CD14-positive monocyte (primary cell): ENCODE data around the gene SFI1. TPM values are rescaled to one million over a fixed set of nuclear protein-coding genes. Genes with fewer than 3 reads are reported as not detected.

ENCODE experiments used
- DNase-seq, 3 donors: peaks; one replicate each; pipeline ENCODE4 v3.0.0-alpha.2; 2011 to 2022
- H2AFZ ChIP-seq: 2 replicates; pipeline ENCODE4 v1.6.0; 2012; ENCODE audit warnings: mild to moderate bottlenecking, low read depth, low read length, inconsistent platforms; ENCODE audit not compliant: insufficient read depth, poor library complexity, severe bottlenecking
- H3K27ac ChIP-seq, 2 donors: 1 replicate in 1 of 2; 2 replicates in 1 of 2; pipeline ENCODE4 v1.5.1; 2012 to 2013; ENCODE audit warnings: low read length in 2 of 2, control low read depth in 1 of 2, inconsistent platforms in 1 of 2, low read depth in 1 of 2, mild to moderate bottlenecking in 1 of 2
- H3K27me3 ChIP-seq, 2 donors: one replicate each; pipeline versions ENCODE4 v1.6.0 to v1.6.1; 2011 to 2013; ENCODE audit warnings: low read length in 2 of 2; ENCODE audit not compliant: control insufficient read depth in 2 of 2, insufficient read depth in 2 of 2
- H3K36me3 ChIP-seq, 2 donors: replicated peaks in 1 of 2; 1 replicate in 1 of 2; 2 replicates in 1 of 2; pipeline versions ENCODE4 v1.5.1 to v1.6.1; 2012 to 2013; ENCODE audit warnings: low read length in 2 of 2, control low read depth in 1 of 2, inconsistent platforms in 1 of 2, mild to moderate bottlenecking in 1 of 2; ENCODE audit not compliant: insufficient read depth in 2 of 2, control insufficient read depth in 1 of 2
- H3K4me1 ChIP-seq, 2 donors: 1 replicate in 1 of 2; 2 replicates in 1 of 2; pipeline versions ENCODE4 v1.5.1 to v1.6.1; 2012 to 2013; ENCODE audit warnings: low read length in 2 of 2, control low read depth in 1 of 2, inconsistent platforms in 1 of 2, mild to moderate bottlenecking in 1 of 2, moderate library complexity in 1 of 2; ENCODE audit not compliant: insufficient read depth in 2 of 2, control insufficient read depth in 1 of 2
- H3K4me2 ChIP-seq: replicated peaks from 2 replicates; pipeline ENCODE3; 2012; ENCODE audit warnings: low read length, moderate library complexity, mild to moderate bottlenecking; ENCODE audit not compliant: poor library complexity, severe bottlenecking; ENCODE audit errors: extremely low read depth
- H3K4me3 ChIP-seq, 3 experiments: fragments of 200-600 bp in 1 of 3; sonication (generic) in 1 of 3; replicated peaks in 1 of 3; 1 replicate in 2 of 3; 2 replicates in 1 of 3; pipeline ENCODE4 v1.5.1; 2011 to 2013; ENCODE audit warnings: low read length in 3 of 3, mild to moderate bottlenecking in 3 of 3, control low read depth in 2 of 3, low read depth in 2 of 3, inconsistent platforms in 1 of 3, moderate library complexity in 1 of 3
- H3K79me2 ChIP-seq: 2 replicates; pipeline ENCODE4 v1.6.0; 2012; ENCODE audit warnings: mild to moderate bottlenecking, control low read depth, inconsistent platforms, low read length, moderate library complexity; ENCODE audit not compliant: insufficient read depth
- H3K9ac ChIP-seq: 2 replicates; pipeline ENCODE4 v1.6.0; 2017; ENCODE audit warnings: low read length, mild to moderate bottlenecking; ENCODE audit not compliant: insufficient read depth, poor library complexity, severe bottlenecking
- H3K9me3 ChIP-seq, 2 donors: replicated peaks in 1 of 2; 1 replicate in 1 of 2; 2 replicates in 1 of 2; pipeline versions ENCODE4 v1.5.1 to v1.6.1; 2012 to 2013; ENCODE audit warnings: low read length in 2 of 2, control low read depth in 1 of 2; ENCODE audit not compliant: control insufficient read depth in 1 of 2, insufficient read depth in 1 of 2
- H4K20me1 ChIP-seq: 2 replicates; pipeline ENCODE4 v1.6.0; 2012; ENCODE audit warnings: mild to moderate bottlenecking, low read length, control low read depth, moderate library complexity; ENCODE audit not compliant: insufficient read depth
- H3K27ac Mint-ChIP-seq, 7 donors: one replicate each; pipeline ENCODE4 v1.8.0; 2020; ENCODE audit warnings: mild to moderate bottlenecking in 7 of 7, mixed read lengths in 7 of 7, moderate library complexity in 6 of 7, inconsistent platforms in 2 of 7
- H3K27me3 Mint-ChIP-seq, 3 donors: one replicate each; pipeline ENCODE4 v1.8.0; 2021 to 2022; ENCODE audit warnings: low read depth in 3 of 3, mild to moderate bottlenecking in 3 of 3, mixed read lengths in 3 of 3, moderate library complexity in 3 of 3, inconsistent platforms in 1 of 3
- H3K36me3 Mint-ChIP-seq, 2 donors: one replicate each; pipeline ENCODE4 v1.8.0; 2020; ENCODE audit warnings: mixed read lengths in 2 of 2, inconsistent platforms in 1 of 2, mild to moderate bottlenecking in 1 of 2
- H3K4me1 Mint-ChIP-seq: one replicate; pipeline ENCODE4 v1.8.0; 2020; ENCODE audit warnings: mild to moderate bottlenecking, mixed read lengths
- H3K4me3 Mint-ChIP-seq, 2 donors: one replicate each; pipeline ENCODE4 v1.8.0; 2020; ENCODE audit warnings: mild to moderate bottlenecking in 2 of 2, mixed read lengths in 2 of 2, moderate library complexity in 1 of 2
- H3K9me3 Mint-ChIP-seq, 7 donors: one replicate each; pipeline ENCODE4 v1.8.0; 2020 to 2022; ENCODE audit warnings: mixed read lengths in 7 of 7, mild to moderate bottlenecking in 6 of 7, moderate library complexity in 6 of 7, inconsistent platforms in 2 of 7
- WGBS: methylation state at CpG from one replicate; pipeline ENCODE4 v1.1.5; 2013; ENCODE audit warnings: missing lambda C conversion rate; ENCODE audit not compliant: insufficient coverage; 5-methylcytosine and 5-hydroxymethylcytosine counted together
- intact Hi-C, 2 donors: fragments of 100-400 bp; cut with micrococcal nuclease; formaldehyde crosslinking; loops; one replicate each; pipeline versions ENCODE4 v1.15.0 to v1.15.1; 2023
- polyA plus RNA-seq, 3 donors: library from polyadenylated mRNA; depleted of rRNA in 1 of 3; unstranded in 2 of 3; stranded (reverse) in 1 of 3; fragments of 300-500 nt in 2 of 3; fragments of >200 nt in 1 of 3; fragmentation: Illumina TruSeq in 2 of 3; gene quantifications; 1 replicate in 2 of 3; 2 replicates in 1 of 3; pipeline ENCODE4 v1.2.3, GENCODE V29; 2012 to 2021
- TF ChIP-seq, protein P1 (sequence below): fragments of 200-600 bp; IDR thresholded peaks from one replicate; pipeline ENCODE4 v1.8.0; 2022; ENCODE audit warnings: antibody characterized with exemption, mild to moderate bottlenecking

Gene SFI1
- polyA plus RNA-seq, 3 donors, result 1.7 to 43.4 (median 3.6) TPM

GRCh38 chr22:31495343-31495742, 993 bp upstream of the SFI1 start:
- intact Hi-C loops, result loop anchor here (10.0 kb wide), 2 partner anchors 139 to 259 kb away; partner anchors contain the start of genes DEPDC5 (in 1 of the 2) and PRR14L (in 1 of the 2)
- peaks cover 26% of the 10 kb centered on the region for H3K4me1 Mint-ChIP-seq
- Histone ChIP-seq H3K9ac (peak overlapping the region; percentile 62), H3K79me2 (peaks cover 21% of the 10 kb centered on the region), H3K27ac (peak overlapping the region; percentile 82 to 83), H4K20me1 (no peaks in the 10 kb centered on the region), H3K9me3 (no peaks in the 10 kb centered on the region), H3K4me3 (peak overlapping the region; percentile 49 to 93 (median 90)), H3K27me3 (no peaks in the 10 kb centered on the region), H3K4me1 (peaks cover 29 to 39% of the 10 kb centered on the region in 2 donors), H2AFZ (peak overlapping the region; percentile 97), H3K36me3 (no peaks in the 10 kb centered on the region), H3K4me2 (peak overlapping the region; percentile 95)
- H3K36me3 Mint-ChIP-seq, result no peaks in the 10 kb centered on the region
- H3K27ac Mint-ChIP-seq, result peak overlapping the region; percentile 89 to 96 (median 94)
- no peak for DNase-seq
- TF ChIP-seq, protein P1, sequence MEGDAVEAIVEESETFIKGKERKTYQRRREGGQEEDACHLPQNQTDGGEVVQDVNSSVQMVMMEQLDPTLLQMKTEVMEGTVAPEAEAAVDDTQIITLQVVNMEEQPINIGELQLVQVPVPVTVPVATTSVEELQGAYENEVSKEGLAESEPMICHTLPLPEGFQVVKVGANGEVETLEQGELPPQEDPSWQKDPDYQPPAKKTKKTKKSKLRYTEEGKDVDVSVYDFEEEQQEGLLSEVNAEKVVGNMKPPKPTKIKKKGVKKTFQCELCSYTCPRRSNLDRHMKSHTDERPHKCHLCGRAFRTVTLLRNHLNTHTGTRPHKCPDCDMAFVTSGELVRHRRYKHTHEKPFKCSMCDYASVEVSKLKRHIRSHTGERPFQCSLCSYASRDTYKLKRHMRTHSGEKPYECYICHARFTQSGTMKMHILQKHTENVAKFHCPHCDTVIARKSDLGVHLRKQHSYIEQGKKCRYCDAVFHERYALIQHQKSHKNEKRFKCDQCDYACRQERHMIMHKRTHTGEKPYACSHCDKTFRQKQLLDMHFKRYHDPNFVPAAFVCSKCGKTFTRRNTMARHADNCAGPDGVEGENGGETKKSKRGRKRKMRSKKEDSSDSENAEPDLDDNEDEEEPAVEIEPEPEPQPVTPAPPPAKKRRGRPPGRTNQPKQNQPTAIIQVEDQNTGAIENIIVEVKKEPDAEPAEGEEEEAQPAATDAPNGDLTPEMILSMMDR, result no peak
- peaks cover 0 to 3% (median 2%) of the 10 kb centered on the region in 3 donors for H3K27me3 Mint-ChIP-seq
- 94% methylated on average over 3 of the region's 15 CpGs for WGBS
- H3K4me3 Mint-ChIP-seq, result peak overlapping the region; percentile 92 to 96
- H3K9me3 Mint-ChIP-seq, result peaks cover 0 to 4% (median 0%) of the 10 kb centered on the region in 7 donors

DNA sequence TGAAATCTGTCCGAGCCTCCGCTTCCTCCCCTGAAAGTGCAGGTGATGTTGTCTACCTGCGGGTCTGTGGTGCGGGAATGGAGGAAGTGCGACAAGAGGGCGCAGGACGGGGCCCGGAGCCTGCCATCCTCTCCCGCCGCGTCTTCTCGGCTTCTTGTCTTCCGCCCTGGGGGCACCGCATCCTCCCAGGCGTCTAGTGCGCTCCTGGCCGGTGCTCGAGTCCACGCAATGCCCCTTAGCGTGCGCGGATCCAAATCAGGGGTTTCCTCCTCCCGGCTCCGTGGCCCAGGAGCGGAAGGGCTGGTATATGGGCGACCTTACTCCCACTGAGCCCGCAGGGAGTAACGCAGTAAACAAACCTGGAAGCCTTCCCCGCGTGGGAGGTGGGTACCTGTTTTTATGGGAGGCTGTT, 405 bp downstream of the SFI1 start:
- H3K4me2 ChIP-seq, result peak overlapping the region; percentile 95
- Mint-ChIP-seq H3K27me3 (peaks cover 0 to 3% (median 2%) of the 10 kb centered on the region in 3 donors), H3K4me3 (peak overlapping the region; percentile 92 to 96), H3K4me1 (peaks cover 14% of the 10 kb centered on the region), H3K27ac (peak overlapping the region; percentile 85 to 95 (median 91)), H3K9me3 (peaks cover 0 to 4% (median 0%) of the 10 kb centered on the region in 7 donors), H3K36me3 (peaks cover 1 to 10% of the 10 kb centered on the region in 2 donors)
- H3K4me3 ChIP-seq, result peak overlapping the region; percentile 49 to 93 (median 90)
- H3K9ac ChIP-seq, result peak overlapping the region; percentile 62
- no peaks in the 10 kb centered on the region for H4K20me1 ChIP-seq
- peaks cover 15% of the 10 kb centered on the region for H3K79me2 ChIP-seq
- intact Hi-C loops, result loop anchor here (10.0 kb wide), 2 partner anchors 138 to 258 kb away; partner anchors contain the start of genes DEPDC5 (in 1 of the 2) and PRR14L (in 1 of the 2)
- H3K27me3 ChIP-seq, result no peaks in the 10 kb centered on the region
- no peaks in the 10 kb centered on the region for H3K9me3 ChIP-seq
- WGBS, result 0% methylated on average over 28 of the region's 30 CpGs
- peaks cover 16 to 25% of the 10 kb centered on the region in 2 donors for H3K4me1 ChIP-seq
- H2AFZ ChIP-seq, result peak overlapping the region; percentile 97
- TF ChIP-seq, protein P1, result no peak
- DNase-seq, result peak in 2 of 3 donors; percentile 17 to 30
- H3K27ac ChIP-seq, result peak overlapping the region; percentile 82 to 83
- H3K36me3 ChIP-seq, result no peaks in the 10 kb centered on the region
